Measurements from ENCODE around the gene NRCAM.

DNA sequence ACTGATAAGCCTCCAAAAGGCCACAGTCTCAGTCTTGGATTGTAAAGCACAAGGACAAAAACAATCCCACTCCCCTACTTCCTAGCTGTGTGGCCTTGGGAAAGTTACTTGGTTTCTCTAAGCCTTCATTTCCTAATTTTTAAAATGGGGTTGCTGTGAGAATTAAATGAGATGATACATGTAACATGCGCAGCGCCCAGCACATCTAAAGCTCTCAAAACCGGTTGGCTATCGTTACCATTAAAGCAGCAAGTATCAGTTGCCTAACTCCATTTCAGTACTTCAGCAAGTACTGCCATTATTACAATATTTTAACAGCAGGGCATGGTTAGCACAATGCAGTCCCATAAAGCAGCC is 1.9 kb downstream of the NRCAM start:
- TF ChIP-seq, protein P1, sequence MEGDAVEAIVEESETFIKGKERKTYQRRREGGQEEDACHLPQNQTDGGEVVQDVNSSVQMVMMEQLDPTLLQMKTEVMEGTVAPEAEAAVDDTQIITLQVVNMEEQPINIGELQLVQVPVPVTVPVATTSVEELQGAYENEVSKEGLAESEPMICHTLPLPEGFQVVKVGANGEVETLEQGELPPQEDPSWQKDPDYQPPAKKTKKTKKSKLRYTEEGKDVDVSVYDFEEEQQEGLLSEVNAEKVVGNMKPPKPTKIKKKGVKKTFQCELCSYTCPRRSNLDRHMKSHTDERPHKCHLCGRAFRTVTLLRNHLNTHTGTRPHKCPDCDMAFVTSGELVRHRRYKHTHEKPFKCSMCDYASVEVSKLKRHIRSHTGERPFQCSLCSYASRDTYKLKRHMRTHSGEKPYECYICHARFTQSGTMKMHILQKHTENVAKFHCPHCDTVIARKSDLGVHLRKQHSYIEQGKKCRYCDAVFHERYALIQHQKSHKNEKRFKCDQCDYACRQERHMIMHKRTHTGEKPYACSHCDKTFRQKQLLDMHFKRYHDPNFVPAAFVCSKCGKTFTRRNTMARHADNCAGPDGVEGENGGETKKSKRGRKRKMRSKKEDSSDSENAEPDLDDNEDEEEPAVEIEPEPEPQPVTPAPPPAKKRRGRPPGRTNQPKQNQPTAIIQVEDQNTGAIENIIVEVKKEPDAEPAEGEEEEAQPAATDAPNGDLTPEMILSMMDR (IDR thresholded peaks at IDR 0.05; ENCODE audit: insufficient read depth, low read length, poor library complexity, severe bottlenecking): no peak
- TF ChIP-seq EZH2phosphoT487 (conservative IDR thresholded peaks at IDR 0.05; ENCODE audit: low read length): no peak

All from SU-DHL-6 (cell line).